Activated T-cell treated with anti-CD3 and anti-CD28 coated beads, Interleukin-2, amount 50 U/mL, for 24 hours (primary cell): ENCODE measurements around the gene GABRP.
"Not testable (repeated sequence)": the region's sequence is repeated elsewhere in the genome, so short reads cannot be mapped to it uniquely, and the experiment has no call there.

Source experiments
- DNase-seq: peaks from one replicate; pipeline ENCODE4 v3.0.0-alpha.2; 2020
- H3K27ac Mint-ChIP-seq: 2 replicates; pipeline ENCODE4 v1.8.0; 2020; ENCODE audit warnings: mild to moderate bottlenecking, mixed read lengths
- H3K27me3 Mint-ChIP-seq: 2 replicates; pipeline ENCODE4 v1.8.0; 2020; ENCODE audit warnings: mixed read lengths
- H3K36me3 Mint-ChIP-seq: 2 replicates; pipeline ENCODE4 v1.8.0; 2020; ENCODE audit warnings: low read depth, mixed read lengths
- H3K4me1 Mint-ChIP-seq: 2 replicates; pipeline ENCODE4 v1.8.0; 2020; ENCODE audit warnings: low read depth, mixed read lengths
- H3K4me3 Mint-ChIP-seq: 2 replicates; pipeline ENCODE4 v1.8.0; 2020; ENCODE audit warnings: mild to moderate bottlenecking, moderate library complexity, mixed read lengths
- H3K9me3 Mint-ChIP-seq: 2 replicates; pipeline ENCODE4 v1.8.0; 2020; ENCODE audit warnings: mixed read lengths

Gene GABRP

DNA sequence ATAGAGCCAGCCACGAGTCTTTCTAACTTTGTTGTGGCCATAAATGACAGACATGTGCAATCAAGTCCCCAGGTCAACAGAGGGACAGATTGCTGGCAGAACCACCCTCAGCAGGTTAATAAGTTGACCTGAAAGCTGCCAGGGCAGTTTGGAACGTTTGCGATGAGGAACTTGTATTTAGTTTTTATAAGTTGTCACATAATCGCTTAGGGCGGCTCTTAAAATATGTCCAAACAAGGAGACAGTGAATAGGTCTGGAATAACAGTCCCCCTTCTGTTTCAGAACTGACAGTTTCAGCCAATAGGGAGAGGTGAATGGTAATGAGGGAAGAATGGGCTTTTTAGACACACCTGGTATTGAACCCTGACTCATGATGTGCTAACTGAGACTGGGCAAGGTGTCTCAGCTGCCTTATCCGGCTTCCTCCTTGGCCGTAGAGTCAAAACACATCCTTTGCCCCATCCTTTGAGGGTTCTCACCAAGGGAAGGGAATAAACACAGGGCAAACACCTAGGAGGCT lies 33.6 kb upstream of the GABRP start:
- no peaks in the 10 kb centered on the region for H3K4me1 Mint-ChIP-seq
- H3K27me3 Mint-ChIP-seq = peaks cover 43% of the 10 kb centered on the region
- no peak overlapping the region for H3K4me3 Mint-ChIP-seq
- H3K9me3 Mint-ChIP-seq = no peaks in the 10 kb centered on the region
- H3K36me3 Mint-ChIP-seq = no peaks in the 10 kb centered on the region
- DNase-seq = no peak
- H3K27ac Mint-ChIP-seq = no peak overlapping the region

DNA sequence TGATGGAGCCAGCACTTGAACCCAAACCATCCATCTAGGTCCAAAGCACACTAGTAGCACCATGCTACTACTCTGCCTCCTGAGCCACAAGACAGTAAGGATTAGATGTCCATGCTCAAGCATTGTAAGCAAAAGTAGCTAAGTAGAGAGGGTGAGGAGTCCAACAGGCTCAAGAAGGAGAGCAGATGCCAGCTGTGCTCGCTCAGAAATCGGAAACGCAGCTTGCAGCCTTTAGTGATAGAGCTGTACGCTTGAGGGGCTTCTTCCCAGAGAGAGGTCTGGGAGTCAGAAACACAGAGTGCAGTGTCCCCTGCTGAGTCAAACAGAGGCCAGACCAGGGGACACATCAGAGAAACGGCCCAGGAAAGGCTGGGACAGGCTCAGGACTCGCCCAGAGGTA lies 32.7 kb upstream of the GABRP start:
- Mint-ChIP-seq H3K9me3 (no peaks in the 10 kb centered on the region), H3K36me3 (no peaks in the 10 kb centered on the region), H3K4me3 (no peak overlapping the region), H3K27ac (no peak overlapping the region), H3K4me1 (no peaks in the 10 kb centered on the region), H3K27me3 (peaks cover 37% of the 10 kb centered on the region)
- no peak for DNase-seq

DNA sequence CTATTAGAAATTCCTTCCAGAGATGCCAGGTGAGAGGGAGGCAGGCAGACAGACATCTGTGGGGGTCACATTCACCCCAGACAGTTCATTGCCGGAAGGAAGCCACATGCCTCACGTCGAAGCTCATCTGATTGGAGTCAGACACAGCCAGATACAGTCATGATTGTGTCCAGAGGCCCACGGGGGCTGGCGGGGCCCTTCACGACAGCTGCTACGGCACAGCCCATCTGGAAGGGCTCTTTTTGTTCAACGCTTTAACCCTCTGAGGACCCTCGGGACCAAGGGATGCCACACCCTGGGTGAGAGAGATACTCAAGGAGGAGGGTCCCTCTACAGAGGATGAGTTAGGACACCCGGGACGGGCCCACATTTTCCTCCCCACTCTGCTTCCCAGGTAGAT lies 31.9 kb upstream of the GABRP start:
- Mint-ChIP-seq H3K9me3 (no peaks in the 10 kb centered on the region), H3K4me3 (no peak overlapping the region), H3K4me1 (no peaks in the 10 kb centered on the region), H3K36me3 (no peaks in the 10 kb centered on the region), H3K27me3 (peaks cover 29% of the 10 kb centered on the region), H3K27ac (no peak overlapping the region)
- no peak for DNase-seq

DNA sequence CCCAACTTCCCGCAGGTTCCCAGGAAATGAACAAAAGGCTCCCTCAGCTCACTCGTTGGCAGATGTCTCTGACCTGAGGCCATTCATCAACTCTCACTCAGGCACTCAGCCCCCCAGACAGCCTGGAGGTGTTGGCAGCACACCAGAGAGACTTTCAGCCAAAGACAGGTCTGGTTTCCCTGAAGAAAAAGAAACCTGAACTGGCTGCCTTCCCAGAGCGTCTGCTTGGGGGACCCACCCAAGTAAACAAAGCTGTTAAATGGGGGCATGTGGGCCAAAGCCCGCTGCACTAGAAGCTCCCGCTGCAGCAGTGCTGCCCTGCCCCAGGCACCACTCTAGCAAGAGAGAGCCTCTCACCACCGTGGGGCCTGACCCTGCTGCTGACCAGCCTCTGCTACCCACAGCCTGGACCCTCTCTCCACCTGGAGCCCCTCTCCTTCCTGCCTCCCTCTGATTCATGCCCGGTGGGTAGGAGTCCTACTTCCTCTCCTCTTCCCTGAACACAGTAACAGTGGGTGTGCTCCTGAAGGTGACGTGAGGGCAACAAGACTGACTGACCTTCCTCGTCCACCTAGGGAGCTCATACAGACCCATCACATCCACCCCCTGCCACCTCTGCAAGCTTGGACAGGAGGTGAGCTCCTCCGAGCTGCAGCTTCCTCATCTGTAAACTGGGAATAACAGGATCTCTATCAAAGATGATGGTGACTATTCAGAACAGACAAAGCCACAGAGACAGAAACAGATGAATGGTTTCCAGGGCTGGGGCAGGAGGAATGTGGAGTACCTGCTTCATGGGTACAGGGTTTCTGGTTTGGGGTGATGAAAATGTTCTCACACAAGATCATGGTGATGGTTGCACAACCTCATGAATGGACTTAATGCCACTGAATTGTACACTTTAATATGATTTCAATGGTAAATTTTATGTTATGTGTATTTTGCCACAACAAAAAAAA lies 31.0 kb upstream of the GABRP start:
- DNase-seq = no peak
- H3K4me1 Mint-ChIP-seq = no peaks in the 10 kb centered on the region
- no peaks in the 10 kb centered on the region for H3K9me3 Mint-ChIP-seq
- no peak overlapping the region for H3K4me3 Mint-ChIP-seq
- H3K36me3 Mint-ChIP-seq = no peaks in the 10 kb centered on the region
- H3K27ac Mint-ChIP-seq = no peak overlapping the region
- H3K27me3 Mint-ChIP-seq = peaks cover 23% of the 10 kb centered on the region

DNA sequence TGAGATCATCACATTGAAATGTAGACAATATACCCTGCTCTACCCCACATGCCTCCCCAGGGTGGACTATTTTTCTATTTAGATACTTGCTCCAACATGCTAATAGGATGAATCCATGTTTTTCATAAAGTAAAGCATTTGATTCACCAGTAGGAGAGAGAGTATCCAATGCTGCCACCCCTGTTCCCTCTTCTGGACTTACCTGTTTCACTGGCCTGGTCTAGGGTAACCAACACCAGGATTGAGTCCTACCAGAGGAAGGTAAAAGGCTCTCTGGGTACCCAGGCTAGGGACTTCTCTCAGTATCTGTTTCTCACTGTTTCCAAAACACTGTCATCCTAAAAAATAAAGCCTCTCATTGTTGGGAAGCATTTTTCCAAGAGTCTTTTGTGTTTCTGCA lies 30.2 kb upstream of the GABRP start:
- Mint-ChIP-seq H3K9me3 (no peaks in the 10 kb centered on the region), H3K27ac (no peak overlapping the region), H3K27me3 (peaks cover 15% of the 10 kb centered on the region), H3K36me3 (no peaks in the 10 kb centered on the region), H3K4me1 (no peaks in the 10 kb centered on the region), H3K4me3 (no peak overlapping the region)
- no peak for DNase-seq

DNA sequence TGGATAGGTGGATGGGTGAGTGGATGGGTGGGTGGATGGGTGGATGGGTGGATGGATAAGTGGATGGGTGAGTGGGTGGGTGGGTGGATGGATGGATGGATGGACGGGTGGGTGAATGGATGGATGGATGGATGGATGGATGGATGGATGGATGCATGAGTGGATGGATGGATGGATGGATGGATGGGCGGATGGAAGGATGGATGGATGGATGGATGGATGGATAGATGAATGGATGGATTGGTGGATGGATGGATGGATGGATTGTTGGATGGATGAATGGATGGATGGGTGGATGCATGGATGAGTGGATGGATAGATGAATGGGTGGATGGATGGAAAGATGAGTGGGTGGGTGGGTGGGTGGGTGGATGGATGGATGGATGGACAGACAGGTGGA lies 29.0 kb upstream of the GABRP start:
- not testable (repeated sequence) for DNase-seq, H3K4me1 Mint-ChIP-seq, H3K4me3 Mint-ChIP-seq, H3K27ac Mint-ChIP-seq, H3K9me3 Mint-ChIP-seq, H3K27me3 Mint-ChIP-seq, H3K36me3 Mint-ChIP-seq

DNA sequence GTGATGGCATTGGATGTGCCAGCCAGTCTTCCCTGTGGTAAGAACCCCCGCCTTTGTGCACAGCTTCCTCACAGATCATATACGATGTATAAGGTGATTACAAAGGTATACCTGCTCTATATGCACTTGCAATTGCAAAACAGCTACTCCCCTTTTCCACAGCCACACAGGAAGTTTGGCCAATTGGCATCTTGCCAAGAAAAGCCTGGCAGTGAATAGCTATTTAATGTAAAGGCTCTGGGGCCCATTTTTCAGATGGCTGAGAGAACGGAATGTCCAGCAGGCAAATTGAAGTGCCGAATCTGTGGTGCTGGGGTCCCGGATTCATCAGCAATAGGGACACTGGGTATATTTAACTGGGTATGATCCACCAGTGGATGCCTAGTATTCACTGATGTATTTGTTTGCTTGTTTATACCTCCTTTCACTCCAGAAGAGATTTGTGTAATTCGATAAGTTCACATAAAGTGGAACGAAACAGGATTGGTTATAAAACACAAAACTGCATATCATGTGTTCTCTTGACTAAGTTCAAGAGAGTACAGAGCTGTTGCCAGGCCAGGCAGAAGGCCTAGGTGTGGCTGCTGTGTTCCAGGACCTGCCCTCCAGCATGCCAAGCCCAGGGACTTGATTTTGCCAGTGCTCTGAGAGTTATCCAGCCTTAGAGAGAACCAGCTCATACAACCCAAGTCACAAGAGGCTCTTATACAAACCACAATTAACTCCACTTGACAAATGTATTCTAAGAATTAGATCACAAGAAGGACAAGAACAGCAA lies 27.7 kb upstream of the GABRP start:
- H3K4me1 Mint-ChIP-seq = no peaks in the 10 kb centered on the region

DNA sequence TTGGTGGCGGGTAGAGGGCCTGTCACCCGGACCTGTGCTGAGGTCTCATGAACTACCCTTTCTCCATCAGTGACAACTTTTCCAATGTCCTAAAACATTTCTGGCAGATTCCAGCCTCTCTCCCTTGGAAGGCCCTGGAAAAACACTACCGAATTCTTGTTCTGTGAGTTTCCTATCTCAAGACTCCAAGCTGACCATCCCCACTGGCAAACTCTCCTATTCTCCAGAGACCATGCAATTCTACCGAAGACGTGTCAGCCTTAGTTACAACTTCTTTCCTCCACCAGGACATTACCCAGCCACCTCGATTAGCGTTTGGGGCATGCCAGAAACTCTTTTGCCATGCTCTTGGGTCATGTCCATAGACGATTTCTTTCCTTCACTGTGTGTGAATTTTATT lies 26.8 kb upstream of the GABRP start:
- no peak for DNase-seq
- no peaks in the 10 kb centered on the region for H3K36me3 Mint-ChIP-seq
- H3K9me3 Mint-ChIP-seq = no peaks in the 10 kb centered on the region
- no peaks in the 10 kb centered on the region for H3K4me1 Mint-ChIP-seq
- H3K27ac Mint-ChIP-seq = no peak overlapping the region
- H3K4me3 Mint-ChIP-seq = no peak overlapping the region
- no peaks in the 10 kb centered on the region for H3K27me3 Mint-ChIP-seq

More for the DNA sequence above, 27.7 kb upstream of the GABRP start:
- Mint-ChIP-seq H3K9me3 (no peaks in the 10 kb centered on the region), H3K27ac (no peak overlapping the region), H3K27me3 (no peaks in the 10 kb centered on the region), H3K4me3 (no peak overlapping the region), H3K36me3 (no peaks in the 10 kb centered on the region)
- DNase-seq = no peak

DNA sequence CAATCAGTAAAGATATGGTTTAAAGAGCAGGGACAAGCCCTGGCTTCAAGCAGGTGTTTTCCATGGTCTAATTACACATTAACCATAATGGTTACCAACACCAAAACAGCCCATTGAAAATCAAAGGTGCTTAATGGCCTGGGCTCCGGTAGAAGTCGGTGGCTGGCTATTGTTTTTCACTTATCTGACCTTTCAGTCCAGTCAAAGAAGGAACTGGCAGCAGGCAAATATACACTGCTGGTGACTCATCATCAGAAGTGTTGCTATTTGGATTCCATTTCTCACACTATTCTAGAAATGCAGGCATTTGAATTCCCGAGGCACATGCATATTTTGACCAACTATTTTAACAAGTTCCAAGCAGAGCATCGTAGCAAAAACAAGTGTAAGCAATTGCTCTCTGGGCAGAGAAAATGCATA lies 26.3 kb upstream of the GABRP start:
- Mint-ChIP-seq H3K36me3 (no peaks in the 10 kb centered on the region), H3K9me3 (no peaks in the 10 kb centered on the region), H3K4me3 (no peak overlapping the region), H3K27me3 (no peaks in the 10 kb centered on the region), H3K4me1 (no peaks in the 10 kb centered on the region), H3K27ac (no peak overlapping the region)
- no peak for DNase-seq

DNA sequence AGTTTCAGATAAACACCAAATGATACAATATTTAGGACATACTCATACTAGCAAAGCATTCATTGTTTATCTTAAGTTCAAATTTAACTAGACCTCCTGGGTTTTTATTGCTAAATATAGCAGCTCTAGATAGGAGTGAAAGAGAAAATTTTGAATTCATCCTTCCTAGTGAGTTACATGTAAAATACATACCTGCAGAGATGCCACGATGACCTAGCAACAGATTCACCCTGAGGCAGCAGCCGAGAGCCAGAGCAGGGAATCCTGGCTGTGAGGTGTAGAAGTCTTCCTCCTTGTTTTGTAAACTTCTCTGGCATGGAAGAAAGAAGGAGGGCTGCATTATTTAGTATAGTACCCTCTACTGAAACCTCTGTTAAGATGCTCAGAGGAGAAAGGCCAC lies 25.9 kb upstream of the GABRP start:
- Mint-ChIP-seq H3K27ac (no peak overlapping the region), H3K27me3 (no peaks in the 10 kb centered on the region), H3K36me3 (no peaks in the 10 kb centered on the region), H3K9me3 (no peaks in the 10 kb centered on the region), H3K4me1 (no peaks in the 10 kb centered on the region), H3K4me3 (no peak overlapping the region)
- no peak for DNase-seq

DNA sequence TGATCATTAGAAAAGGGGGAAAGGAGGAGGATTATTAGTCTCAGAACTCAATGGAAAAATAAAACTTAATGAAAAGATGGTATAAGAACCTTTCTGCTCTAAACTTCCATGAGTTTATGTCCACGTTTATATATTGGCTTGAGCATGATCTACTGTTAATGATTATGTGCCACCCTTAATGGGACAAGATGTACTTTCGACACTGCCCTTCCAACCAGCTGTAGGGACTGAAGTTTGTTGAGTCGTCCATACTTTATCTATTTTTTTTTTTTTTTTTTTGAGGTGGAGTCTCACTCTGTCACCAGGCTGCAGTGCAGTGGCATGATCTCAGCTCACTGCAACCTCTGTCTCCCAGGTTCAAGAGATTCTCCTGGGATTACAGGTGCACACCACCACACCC lies 25.0 kb upstream of the GABRP start:
- Mint-ChIP-seq H3K9me3 (no peaks in the 10 kb centered on the region), H3K36me3 (no peaks in the 10 kb centered on the region), H3K27me3 (no peaks in the 10 kb centered on the region), H3K4me3 (no peak overlapping the region), H3K27ac (no peak overlapping the region), H3K4me1 (no peaks in the 10 kb centered on the region)
- DNase-seq = no peak

DNA sequence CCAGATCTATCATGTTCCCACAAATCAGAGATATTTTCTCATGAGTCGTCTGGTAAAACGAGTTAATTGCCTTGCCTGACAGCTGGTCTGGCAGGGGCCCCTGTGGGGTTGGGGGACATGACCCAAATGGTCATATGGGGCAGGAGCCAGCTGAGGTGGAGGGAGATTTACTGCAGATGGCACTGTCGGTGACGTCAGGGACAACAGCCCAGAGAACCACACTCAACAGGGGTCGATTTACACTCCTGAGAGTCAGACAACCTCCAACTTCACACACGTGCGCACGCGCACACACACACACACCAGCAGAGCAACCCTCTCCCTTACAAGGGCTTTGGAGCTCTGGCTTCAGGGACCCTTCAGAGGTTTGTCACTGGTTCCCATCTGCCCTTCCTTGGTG lies 23.4 kb upstream of the GABRP start:
- no peak overlapping the region for H3K27ac Mint-ChIP-seq
- H3K4me3 Mint-ChIP-seq = no peak overlapping the region

DNA sequence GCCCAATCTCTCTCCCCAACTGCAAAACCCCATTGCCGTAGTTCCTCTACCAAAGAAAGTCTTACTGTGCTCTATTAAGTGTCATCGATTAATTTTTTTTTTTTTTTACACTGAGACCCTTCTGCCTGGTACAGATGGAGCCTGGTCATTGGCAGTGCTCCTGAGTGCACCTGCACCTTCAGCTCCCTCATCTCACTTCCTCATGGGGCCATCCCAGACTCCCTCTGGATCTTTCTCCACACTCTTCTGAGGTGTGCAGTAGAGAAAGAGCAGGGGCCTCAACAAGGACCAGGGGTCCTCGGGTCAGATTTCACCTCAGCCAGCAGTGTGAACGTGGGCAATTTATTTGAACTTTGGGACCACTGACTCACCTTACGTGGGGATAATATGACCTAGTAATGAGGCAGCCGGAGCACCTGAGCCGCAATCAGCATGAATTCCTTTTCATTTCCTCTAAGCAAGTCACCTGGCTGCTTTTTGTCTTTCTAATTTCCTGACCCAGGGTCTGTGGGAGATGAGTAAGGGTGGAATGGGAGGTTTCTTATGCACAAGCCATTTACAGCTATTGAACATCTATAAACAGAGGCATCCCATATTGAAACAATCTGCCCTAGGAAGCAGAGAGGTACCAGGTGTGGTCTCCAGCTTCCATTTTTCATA lies 22.3 kb upstream of the GABRP start:
- Mint-ChIP-seq H3K27ac (no peak overlapping the region), H3K9me3 (no peaks in the 10 kb centered on the region), H3K4me3 (no peak overlapping the region), H3K27me3 (no peaks in the 10 kb centered on the region), H3K4me1 (no peaks in the 10 kb centered on the region), H3K36me3 (no peaks in the 10 kb centered on the region)
- no peak for DNase-seq

More for the DNA sequence above, 23.4 kb upstream of the GABRP start:
- Mint-ChIP-seq H3K27me3 (no peaks in the 10 kb centered on the region), H3K36me3 (no peaks in the 10 kb centered on the region), H3K4me1 (no peaks in the 10 kb centered on the region), H3K9me3 (no peaks in the 10 kb centered on the region)
- no peak for DNase-seq

DNA sequence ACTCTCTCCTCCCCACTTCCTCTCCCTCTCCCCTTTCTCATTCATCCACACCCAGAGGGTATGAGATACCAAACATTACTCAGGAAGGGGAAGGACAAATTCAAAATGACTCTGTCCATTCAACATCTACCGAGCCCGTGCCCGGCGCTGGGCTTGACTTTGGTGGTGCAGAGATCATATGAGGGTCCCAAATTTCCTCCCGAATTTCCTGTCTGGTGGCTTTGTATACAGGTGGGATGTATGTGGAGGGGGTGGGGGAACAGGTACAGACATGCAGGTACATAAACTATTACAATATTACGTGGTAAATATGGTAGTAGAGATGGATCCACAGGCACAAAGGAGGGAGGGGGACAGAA lies 21.8 kb upstream of the GABRP start:
- DNase-seq = no peak
- H3K36me3 Mint-ChIP-seq = no peaks in the 10 kb centered on the region
- no peaks in the 10 kb centered on the region for H3K9me3 Mint-ChIP-seq
- H3K27me3 Mint-ChIP-seq = no peaks in the 10 kb centered on the region
- no peaks in the 10 kb centered on the region for H3K4me1 Mint-ChIP-seq
- no peak overlapping the region for H3K27ac Mint-ChIP-seq
- no peak overlapping the region for H3K4me3 Mint-ChIP-seq
